ENCODE results near the gene TIPARP. TPM values are rescaled to one million over a fixed set of nuclear protein-coding genes. Genes with fewer than 3 reads are reported as not detected.
A peak's percentile ranks its signal among the peaks of the same experiment; 100 is the strongest.

Gene TIPARP
- total RNA-seq, 1 donor from 2014 or later = 58.0 TPM

- H3K4me3 ChIP-seq = no peak overlapping the region
- TF ChIP-seq CTCF (IDR thresholded peaks at IDR 0.05) = no peak
- peaks cover 8% of the 10 kb centered on the region for H3K36me3 ChIP-seq
- no peak overlapping the region for H3K27ac ChIP-seq
- intact Hi-C loops (cut with DNase I) = loop anchor here (10.0 kb wide), 1 partner anchor 125 kb away; no protein-coding TSS in a partner anchor
- peaks cover 89% of the 10 kb centered on the region for H3K4me1 ChIP-seq
- H3K27me3 ChIP-seq (ENCODE audit: low read depth) = no peaks in the 10 kb centered on the region
- H3K9me3 ChIP-seq = no peaks in the 10 kb centered on the region
- ATAC-seq (peak in 1 of 2 donors; percentile 10), DNase-seq (no peak)
Observed at GRCh38 chr3:156689608-156690007, 15.2 kb downstream of the TIPARP start.

- Histone ChIP-seq H3K9me3 (no peaks in the 10 kb centered on the region), H3K4me3 (no peak overlapping the region), H3K27me3 (ENCODE audit: low read depth) (no peaks in the 10 kb centered on the region), H3K27ac (peak overlapping the region; percentile 28), H3K4me1 (peaks cover 66% of the 10 kb centered on the region), H3K36me3 (peaks cover 31% of the 10 kb centered on the region)
- TF ChIP-seq CTCF (IDR thresholded peaks at IDR 0.05) = no peak
- no peak for DNase-seq
- ATAC-seq = peak in 1 of 2 donors; percentile 35
- intact Hi-C loops (cut with DNase I) = no loop called here
Observed at GRCh38 chr3:156691920-156692319, 17.5 kb downstream of the TIPARP start.

DNA sequence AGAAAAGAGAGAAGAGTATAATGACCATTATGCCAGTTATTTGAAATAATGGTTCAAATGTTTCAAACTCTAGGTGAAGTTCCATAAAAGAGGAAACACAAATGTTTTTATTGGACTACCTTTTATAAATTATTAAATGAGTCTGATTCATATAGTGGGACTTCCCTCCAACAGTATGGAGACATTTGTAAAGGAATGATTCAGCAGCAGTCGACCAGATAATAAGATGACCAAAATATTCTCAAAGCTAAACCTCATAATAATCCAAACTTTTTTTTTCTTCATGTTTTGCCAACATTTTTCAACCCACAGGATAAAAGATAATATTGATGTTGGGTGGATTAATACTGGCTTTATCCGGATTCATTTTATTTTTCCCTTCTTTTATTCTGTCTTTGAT lies 18.8 kb downstream of the TIPARP start:
- DNase-seq (no peak), ATAC-seq (no peak)
- TF ChIP-seq CTCF (IDR thresholded peaks at IDR 0.05) = no peak
- H3K27me3 ChIP-seq (ENCODE audit: low read depth) = no peaks in the 10 kb centered on the region
- H3K27ac ChIP-seq = no peak overlapping the region
- no peaks in the 10 kb centered on the region for H3K9me3 ChIP-seq
- H3K36me3 ChIP-seq = peaks cover 43% of the 10 kb centered on the region
- intact Hi-C loops (cut with DNase I) = no loop called here
- H3K4me3 ChIP-seq = no peak overlapping the region
- peaks cover 53% of the 10 kb centered on the region for H3K4me1 ChIP-seq

- Histone ChIP-seq H3K27me3 (ENCODE audit: low read depth) (no peaks in the 10 kb centered on the region), H3K4me3 (no peak overlapping the region), H3K36me3 (peaks cover 57% of the 10 kb centered on the region), H3K9me3 (no peaks in the 10 kb centered on the region), H3K4me1 (peaks cover 40% of the 10 kb centered on the region), H3K27ac (no peak overlapping the region)
- intact Hi-C loops (cut with DNase I) = no loop called here
- ATAC-seq (peak in 1 of 2 donors; percentile 13), DNase-seq (no peak)
- TF ChIP-seq CTCF (IDR thresholded peaks at IDR 0.05) = no peak
Observed at GRCh38 chr3:156694536-156694935, 20.1 kb downstream of the TIPARP start.

DNA sequence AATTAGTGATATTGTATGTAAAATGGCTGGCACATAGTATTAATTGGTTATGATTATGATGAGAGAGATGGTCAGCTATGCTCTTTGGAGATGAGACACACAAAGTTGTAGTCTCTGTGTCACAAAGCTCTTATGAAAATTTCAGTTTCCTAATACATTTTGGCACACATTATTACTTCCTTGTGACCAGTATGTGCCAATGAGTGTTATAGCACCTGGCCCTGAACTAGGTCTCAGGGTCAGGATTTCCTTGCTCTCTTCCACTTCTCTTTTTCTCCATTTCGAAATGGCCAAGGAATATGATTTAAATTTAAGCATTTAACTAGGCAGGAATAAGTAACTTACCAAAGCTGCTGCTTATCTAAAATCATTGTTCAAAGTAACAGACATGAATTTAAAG lies 28.0 kb downstream of the TIPARP start:
- Histone ChIP-seq H3K9me3 (no peaks in the 10 kb centered on the region), H3K27ac (no peak overlapping the region), H3K36me3 (peaks cover 66% of the 10 kb centered on the region), H3K27me3 (ENCODE audit: low read depth) (no peaks in the 10 kb centered on the region), H3K4me1 (peaks cover 20% of the 10 kb centered on the region), H3K4me3 (no peak overlapping the region)
- DNase-seq = no peak
- TF ChIP-seq CTCF (IDR thresholded peaks at IDR 0.05) = no peak
- peak; percentile 51 to 67 for ATAC-seq
- intact Hi-C loops (cut with DNase I) = no loop called here

Measured in lower lobe of right lung (tissue), 2 donors.